Measurements from ENCODE around the gene VWA3B.

- TF ChIP-seq CTCF (IDR thresholded peaks at IDR 0.05; ENCODE audit: insufficient read depth, low read length, poor library complexity, severe bottlenecking) (no peak), EZH2phosphoT487 (conservative IDR thresholded peaks at IDR 0.05; ENCODE audit: low read length) (no peak)
Measured at GRCh38 chr2:98114643-98115330, 27.8 kb downstream of the VWA3B start.
